Activated naive CD8-positive, alpha-beta T cell treated with anti-CD3 and anti-CD28 coated beads, Interleukin-2, amount 10 ng/mL, durations not matched to agents 7 days and 5 days (primary cell): ENCODE data around the gene SHF. TPM values are rescaled to one million over a fixed set of nuclear protein-coding genes. Genes with fewer than 3 reads are reported as not detected.

Source experiments
- ATAC-seq: fragments of 150-1000 bp; cut with Tn5 transposase; one replicate; pipeline ENCODE4 v1.10.0; 2021; ENCODE audit warnings: low read depth, moderate library complexity
- POLR2A ChIA-PET: fragments of 350-600 bp; sonication (Branson Sonifier 250); formaldehyde crosslinking; loops from one replicate; lab custom pipeline; 2021; ENCODE audit warnings: antibody characterized with exemption; lab: Charles Lee
- DNase-seq: peaks from one replicate; pipeline ENCODE4 v3.0.0; 2021
- H3K27ac Mint-ChIP-seq: one replicate; pipeline ENCODE4 v1.8.0; 2022; ENCODE audit warnings: mild to moderate bottlenecking, mixed read lengths
- H3K27me3 Mint-ChIP-seq: one replicate; pipeline ENCODE4 v1.8.0; 2022; ENCODE audit warnings: mild to moderate bottlenecking, moderate library complexity, mixed read lengths
- H3K36me3 Mint-ChIP-seq: one replicate; pipeline ENCODE4 v1.8.0; 2021; ENCODE audit warnings: mild to moderate bottlenecking, mixed read lengths
- H3K4me1 Mint-ChIP-seq: one replicate; pipeline ENCODE4 v1.8.0; 2021; ENCODE audit warnings: mixed read lengths
- H3K4me3 Mint-ChIP-seq: one replicate; pipeline ENCODE4 v1.8.0; 2022; ENCODE audit warnings: mild to moderate bottlenecking, moderate library complexity, mixed read lengths
- H3K9me3 Mint-ChIP-seq: one replicate; pipeline ENCODE4 v1.8.0; 2021; ENCODE audit warnings: mixed read lengths
- total RNA-seq, 2 experiments: library from RNA; stranded (reverse); gene quantifications; one replicate each; pipeline ENCODE4 v1.2.3, GENCODE V29; 2021

Gene SHF
- total RNA-seq, 2 experiments from 2014 or later, result 2.1 to 2.3 TPM

DNA sequence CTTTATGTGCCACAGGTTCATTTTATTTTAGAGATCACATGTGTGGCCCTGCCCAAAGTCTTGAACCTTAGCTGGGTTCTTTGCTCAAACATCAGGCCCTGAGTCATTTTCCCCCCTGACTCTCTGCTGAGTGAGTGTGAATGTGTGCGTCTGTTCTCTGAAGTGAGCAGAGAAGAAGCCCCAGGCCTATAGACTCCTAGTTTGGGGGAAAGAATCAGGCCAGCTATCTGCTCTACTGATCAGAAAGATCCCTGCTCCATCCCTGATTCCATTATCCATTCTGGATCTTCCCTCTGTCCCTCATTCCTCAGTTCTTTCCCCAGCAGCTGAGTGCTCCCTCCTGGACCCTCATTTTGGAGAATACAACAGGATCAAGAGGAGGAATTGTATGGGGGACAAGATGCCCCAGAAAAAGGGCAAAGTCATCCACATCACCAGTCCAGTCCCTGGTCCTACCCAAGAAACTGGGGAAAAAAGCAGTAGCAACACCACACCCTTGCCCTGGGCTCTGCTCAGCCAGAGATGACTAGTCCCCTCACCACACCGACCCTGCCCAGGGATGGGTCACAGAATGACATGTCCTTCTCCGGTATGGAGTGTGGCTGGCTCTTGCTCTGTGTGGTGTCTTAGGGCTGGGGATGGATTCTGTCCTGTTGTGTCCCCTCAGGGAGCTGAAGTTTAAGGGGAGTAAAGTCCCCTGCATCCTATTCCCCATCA lies 54.8 kb downstream of the SHF start:
- no peak overlapping the region for H3K27ac Mint-ChIP-seq
- POLR2A ChIA-PET, result interaction anchor here (0.6 kb wide), 1 partner anchor 23 kb away, joined by 7 read pairs; no protein-coding TSS in a partner anchor
- peaks cover 10% of the 10 kb centered on the region for H3K4me1 Mint-ChIP-seq
- no peak for ATAC-seq
- no peaks in the 10 kb centered on the region for H3K36me3 Mint-ChIP-seq
- no peaks in the 10 kb centered on the region for H3K9me3 Mint-ChIP-seq
- DNase-seq, result no peak
- no peak overlapping the region for H3K4me3 Mint-ChIP-seq
- peaks cover 56% of the 10 kb centered on the region for H3K27me3 Mint-ChIP-seq

DNA sequence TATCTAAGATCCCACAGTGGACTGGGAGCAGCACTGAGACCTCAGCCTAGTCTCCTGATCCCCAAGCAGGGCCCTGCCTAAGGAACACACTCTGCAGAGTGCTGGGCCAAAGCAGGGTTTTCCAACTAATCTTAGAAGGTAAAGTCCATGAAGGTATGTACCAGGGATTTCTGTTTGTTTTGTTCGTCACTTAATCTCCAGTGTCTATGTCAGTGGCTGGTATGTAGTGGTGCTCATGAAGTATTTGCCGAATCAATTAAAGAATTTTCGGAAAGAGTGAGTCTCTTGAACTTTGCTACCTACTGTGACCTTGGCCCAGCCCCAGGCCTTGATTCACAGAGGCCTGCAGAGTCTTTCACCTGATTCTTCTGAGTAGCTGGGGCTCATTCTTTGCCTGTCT lies 56.3 kb downstream of the SHF start:
- Mint-ChIP-seq H3K27ac (no peak overlapping the region), H3K9me3 (no peaks in the 10 kb centered on the region), H3K36me3 (no peaks in the 10 kb centered on the region), H3K4me3 (no peak overlapping the region), H3K27me3 (peaks cover 60% of the 10 kb centered on the region), H3K4me1 (peaks cover 9% of the 10 kb centered on the region)
- POLR2A ChIA-PET, result no interaction called here
- DNase-seq (no peak), ATAC-seq (no peak)

DNA sequence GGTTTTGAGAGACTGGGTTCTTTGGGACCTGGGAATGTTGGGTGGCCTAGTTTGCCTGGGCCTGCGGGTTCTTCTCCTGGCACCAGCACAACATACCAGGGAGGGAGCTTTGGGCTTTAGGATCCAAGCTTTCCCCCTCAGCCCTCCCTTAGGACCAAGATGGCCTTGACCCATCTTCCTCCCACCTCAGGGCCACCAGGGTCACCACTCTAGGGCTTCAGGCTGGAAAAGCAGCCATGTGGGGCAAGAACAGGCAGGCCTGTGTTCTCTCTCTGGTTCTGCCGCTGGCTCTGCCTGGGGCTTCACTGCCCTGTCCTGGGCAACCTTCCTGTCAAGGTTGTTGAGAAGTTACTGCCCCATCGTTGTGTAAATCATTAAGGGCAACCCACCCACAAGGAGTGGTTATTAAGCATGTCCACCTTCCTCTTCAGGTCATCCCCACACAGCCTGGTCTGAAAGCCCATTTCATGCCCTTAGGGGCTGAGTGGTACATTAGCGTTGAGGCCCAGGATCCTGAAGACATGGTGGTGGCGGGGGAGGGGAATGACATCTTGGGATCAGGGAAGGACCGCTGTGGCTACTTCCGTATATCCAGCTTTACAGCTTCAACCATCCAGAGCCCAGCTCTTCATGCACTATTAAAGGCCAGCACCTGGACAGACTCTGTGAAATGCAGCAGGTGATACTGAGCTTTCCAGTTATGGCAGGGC lies 57.3 kb downstream of the SHF start:
- Mint-ChIP-seq H3K27ac (no peak overlapping the region), H3K4me1 (peaks cover 5% of the 10 kb centered on the region), H3K27me3 (peaks cover 64% of the 10 kb centered on the region), H3K4me3 (no peak overlapping the region), H3K36me3 (no peaks in the 10 kb centered on the region), H3K9me3 (no peaks in the 10 kb centered on the region)
- POLR2A ChIA-PET, result no interaction called here
- DNase-seq, result no peak
- no peak for ATAC-seq

DNA sequence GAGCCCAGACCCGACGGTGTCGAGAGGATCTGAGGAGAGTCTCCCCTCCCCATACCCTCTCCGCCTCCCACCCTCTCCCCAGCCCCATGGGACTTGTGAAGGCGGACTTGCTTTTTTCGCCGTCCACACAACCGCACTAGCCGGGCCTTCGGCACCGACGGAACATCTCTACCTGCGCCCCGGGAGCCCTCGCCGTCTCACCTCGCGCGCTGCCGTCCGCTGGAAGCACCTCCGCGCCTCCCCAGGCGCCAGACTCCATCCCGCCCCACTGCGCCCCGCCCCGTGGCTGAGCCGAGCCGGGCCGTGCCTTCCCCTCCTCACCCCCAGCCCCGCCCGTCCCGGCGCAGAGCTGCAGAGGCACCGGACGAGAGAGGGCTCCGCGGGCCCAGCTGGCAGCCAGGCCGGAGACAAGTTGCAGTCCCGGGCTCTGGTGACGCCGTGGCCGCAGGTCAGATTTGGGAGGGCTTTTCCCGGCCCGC lies 58.1 kb downstream of the SHF start, which contains the start of the genes DUOX1 and DUOXA1:
TSS of gene DUOX1 (plus strand) at position 344 of the 479 bp plus-strand sequence. CDS start 1,973 bp downstream, outside the sequence.
TSS of gene DUOXA1 (minus strand) at position 229 of the 479 bp plus-strand sequence. CDS start 6,865 bp downstream, outside the sequence.
- no peaks in the 10 kb centered on the region for H3K9me3 Mint-ChIP-seq
- POLR2A ChIA-PET, result no interaction called here
- ATAC-seq, result peak; percentile 78
- peaks cover 67% of the 10 kb centered on the region for H3K27me3 Mint-ChIP-seq
- peak; percentile 55 for DNase-seq
- H3K4me3 Mint-ChIP-seq, result peak within 1 kb of the TSS; percentile 2
- H3K27ac Mint-ChIP-seq, result no peak within 1 kb of the TSS
- peaks cover 3% of the 10 kb centered on the region for H3K4me1 Mint-ChIP-seq
- no peaks in the 10 kb centered on the region for H3K36me3 Mint-ChIP-seq

DNA sequence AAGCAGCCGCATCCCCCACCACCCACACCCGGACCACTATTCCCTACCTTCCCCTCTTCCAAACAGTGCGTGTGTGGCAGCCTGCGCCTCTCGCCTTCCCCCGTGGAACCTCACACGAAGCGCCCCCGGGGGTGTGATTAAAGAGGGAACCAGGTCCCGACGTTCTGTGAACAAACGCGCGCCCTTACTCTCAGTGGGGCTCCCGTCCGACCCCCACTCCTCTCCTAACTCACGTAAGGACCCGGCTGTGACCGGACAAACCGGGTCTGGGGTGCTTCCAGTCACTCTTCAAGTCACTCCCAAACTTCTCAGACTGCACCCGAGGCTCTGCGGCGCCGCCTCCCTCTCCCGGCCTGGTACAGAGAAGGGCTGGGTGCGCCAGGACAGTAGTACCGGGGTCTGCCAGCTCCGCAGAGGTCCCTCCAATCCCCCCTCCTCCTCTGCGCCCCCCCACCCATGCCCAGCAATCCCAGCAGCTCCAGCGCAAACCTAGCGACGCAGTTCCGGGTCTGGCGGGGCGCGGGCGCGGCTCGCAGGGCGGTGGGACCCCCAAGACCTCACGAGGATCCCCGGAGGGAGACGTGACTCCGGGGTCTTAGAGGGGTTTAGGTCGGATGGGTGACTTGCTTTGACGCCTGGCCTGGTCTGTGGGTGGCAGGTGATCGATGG lies 58.7 kb downstream of the SHF start:
- DNase-seq (no peak), ATAC-seq (no peak)
- no peaks in the 10 kb centered on the region for H3K9me3 Mint-ChIP-seq
- H3K36me3 Mint-ChIP-seq, result no peaks in the 10 kb centered on the region
- H3K27me3 Mint-ChIP-seq, result peaks cover 64% of the 10 kb centered on the region
- H3K27ac Mint-ChIP-seq, result no peak overlapping the region
- POLR2A ChIA-PET, result interaction anchor here (0.7 kb wide), 1 partner anchor 122 kb away, joined by 3 read pairs; no protein-coding TSS in a partner anchor
- H3K4me3 Mint-ChIP-seq, result peak overlapping the region; percentile 2
- peaks cover 2% of the 10 kb centered on the region for H3K4me1 Mint-ChIP-seq

DNA sequence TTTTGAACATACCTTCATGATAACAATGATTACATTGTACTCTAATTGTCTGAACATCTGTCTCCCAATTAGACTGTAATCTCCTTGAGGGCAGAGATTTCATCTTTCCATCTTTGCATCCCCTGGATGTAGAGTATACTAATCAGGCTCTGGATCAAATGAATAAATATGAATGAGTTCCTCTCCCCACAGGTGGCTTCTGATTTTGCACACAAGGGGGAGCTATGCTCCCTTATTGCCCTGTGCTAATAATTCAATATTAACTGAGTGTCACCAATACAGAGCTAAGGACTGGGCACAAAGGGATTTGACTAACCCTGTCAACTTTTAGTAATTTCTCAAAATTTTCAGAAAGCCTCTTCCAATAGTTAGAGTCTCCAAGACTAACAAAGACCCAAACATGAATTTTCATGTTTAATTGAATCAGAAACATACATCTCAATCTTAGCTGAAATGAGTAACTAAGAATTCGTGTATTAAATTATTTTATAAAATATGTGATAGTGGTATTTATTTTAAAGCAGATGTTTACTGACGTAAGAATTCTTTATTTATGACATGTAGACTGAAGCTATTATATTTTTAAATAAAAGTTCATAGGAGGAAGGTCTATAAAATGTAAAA lies 61.1 kb downstream of the SHF start:
- Mint-ChIP-seq H3K4me1 (peaks cover 2% of the 10 kb centered on the region), H3K36me3 (no peaks in the 10 kb centered on the region), H3K27me3 (peaks cover 59% of the 10 kb centered on the region), H3K9me3 (no peaks in the 10 kb centered on the region), H3K4me3 (no peak overlapping the region), H3K27ac (no peak overlapping the region)
- POLR2A ChIA-PET, result no interaction called here
- DNase-seq (no peak), ATAC-seq (peak; percentile 29)

DNA sequence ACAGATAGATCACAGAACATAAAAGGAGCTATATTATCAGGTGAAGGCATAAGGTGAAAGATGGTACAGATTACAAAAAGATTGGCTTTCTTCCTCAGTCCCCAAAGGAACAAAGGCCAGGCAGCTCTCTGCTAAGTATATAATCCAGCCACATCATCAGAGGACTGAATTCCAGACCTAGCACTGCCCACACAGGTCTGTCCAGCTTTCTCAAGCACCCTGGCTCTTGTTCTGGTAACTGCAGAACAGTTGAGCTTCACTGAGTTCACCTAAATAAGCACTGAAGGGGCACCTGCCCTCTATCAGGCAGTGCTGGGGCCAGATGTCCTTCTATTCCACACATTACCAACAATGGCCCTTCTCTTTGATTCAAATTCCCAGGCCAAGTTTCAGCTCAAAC lies 64.4 kb downstream of the SHF start:
- POLR2A ChIA-PET, result no interaction called here
- no peaks in the 10 kb centered on the region for H3K36me3 Mint-ChIP-seq
- no peaks in the 10 kb centered on the region for H3K4me1 Mint-ChIP-seq
- H3K27me3 Mint-ChIP-seq, result peaks cover 53% of the 10 kb centered on the region
- H3K4me3 Mint-ChIP-seq, result no peak overlapping the region
- no peak for ATAC-seq
- DNase-seq, result no peak
- H3K9me3 Mint-ChIP-seq, result no peaks in the 10 kb centered on the region
- H3K27ac Mint-ChIP-seq, result no peak overlapping the region

DNA sequence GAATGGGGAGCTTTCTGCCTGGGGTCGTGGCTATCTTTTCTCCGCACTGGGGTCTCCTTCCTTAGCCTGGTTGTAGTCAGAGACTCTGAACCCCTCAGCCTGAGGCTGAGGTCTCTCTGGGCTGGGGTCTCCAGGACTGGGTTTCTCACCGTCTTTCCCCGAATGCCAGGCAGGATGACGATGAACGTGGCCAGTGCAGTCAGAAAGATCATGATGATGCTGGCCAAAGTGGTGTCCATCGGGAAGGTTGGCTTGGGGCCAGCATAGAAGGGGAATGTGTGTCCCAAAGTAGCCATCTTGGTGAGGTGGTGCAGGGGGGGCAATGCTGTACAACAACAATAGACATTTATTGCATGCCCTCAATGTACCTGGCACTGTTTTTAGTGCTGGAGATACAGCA lies 65.0 kb downstream of the SHF start:
- H3K27ac Mint-ChIP-seq, result no peak overlapping the region
- no peaks in the 10 kb centered on the region for H3K9me3 Mint-ChIP-seq
- POLR2A ChIA-PET, result no interaction called here
- H3K36me3 Mint-ChIP-seq, result no peaks in the 10 kb centered on the region
- DNase-seq, result no peak
- no peak overlapping the region for H3K4me3 Mint-ChIP-seq
- no peak for ATAC-seq
- H3K4me1 Mint-ChIP-seq, result peaks cover 2% of the 10 kb centered on the region
- H3K27me3 Mint-ChIP-seq, result peaks cover 53% of the 10 kb centered on the region

DNA sequence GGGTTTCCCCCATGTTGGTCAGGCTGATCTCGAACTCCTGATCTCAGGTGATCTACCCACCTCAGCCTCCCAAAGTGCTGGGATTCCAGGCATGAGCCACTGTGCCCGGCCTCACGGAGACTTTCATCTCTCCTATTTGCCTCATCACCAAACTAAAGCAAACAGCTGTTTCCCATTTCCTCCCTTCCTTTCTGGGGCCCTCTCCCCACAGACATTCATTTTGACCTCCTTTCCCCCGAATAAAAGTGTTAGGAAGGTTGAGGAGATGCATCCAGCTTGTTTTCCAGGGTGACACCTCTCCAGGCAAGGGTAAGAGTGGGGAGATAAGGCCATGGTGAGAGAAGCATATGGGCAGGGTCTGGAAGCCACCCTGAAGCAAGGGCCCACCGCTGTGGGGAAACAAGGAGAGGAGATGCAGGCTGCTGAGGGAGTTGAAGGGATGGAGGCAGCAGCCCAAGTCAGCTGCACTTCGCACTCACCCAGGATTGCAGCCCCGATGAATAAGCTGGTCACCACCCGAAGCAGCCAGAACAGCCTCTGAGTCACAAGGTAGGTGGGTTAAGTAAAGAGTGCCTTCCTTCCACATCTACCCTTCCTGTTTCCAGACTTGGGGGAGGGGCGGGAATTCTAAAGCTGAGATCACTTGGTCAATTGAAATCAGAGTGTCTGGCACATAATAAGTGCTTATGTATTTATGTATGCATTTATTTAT lies 65.9 kb downstream of the SHF start:
- no peak for DNase-seq
- Mint-ChIP-seq H3K4me3 (no peak overlapping the region), H3K27me3 (peaks cover 57% of the 10 kb centered on the region), H3K9me3 (no peaks in the 10 kb centered on the region), H3K36me3 (no peaks in the 10 kb centered on the region), H3K27ac (no peak overlapping the region), H3K4me1 (peaks cover 6% of the 10 kb centered on the region)
- POLR2A ChIA-PET, result no interaction called here
- no peak for ATAC-seq

DNA sequence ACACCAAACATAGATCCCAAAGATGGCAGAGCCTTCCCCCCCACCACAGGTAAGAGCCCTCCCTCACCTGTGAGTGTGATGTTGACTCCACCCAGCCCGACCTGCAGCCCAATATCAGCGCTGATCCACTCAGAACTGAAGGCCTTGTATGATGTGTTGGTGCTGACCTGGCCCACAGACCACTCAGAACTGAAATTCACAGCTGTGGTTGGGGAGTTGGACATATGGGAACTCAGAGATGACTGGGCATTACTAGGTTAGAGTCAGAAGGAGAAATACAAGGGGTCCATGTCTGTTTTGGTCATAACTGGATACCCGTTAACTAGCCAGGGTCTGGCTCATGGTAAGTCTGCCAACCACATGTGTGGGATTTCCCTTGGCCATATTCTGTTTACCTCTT lies 66.7 kb downstream of the SHF start:
- no peaks in the 10 kb centered on the region for H3K36me3 Mint-ChIP-seq
- peaks cover 6% of the 10 kb centered on the region for H3K4me1 Mint-ChIP-seq
- no peak overlapping the region for H3K27ac Mint-ChIP-seq
- no peaks in the 10 kb centered on the region for H3K9me3 Mint-ChIP-seq
- DNase-seq, result no peak
- peaks cover 59% of the 10 kb centered on the region for H3K27me3 Mint-ChIP-seq
- H3K4me3 Mint-ChIP-seq, result no peak overlapping the region
- no peak for ATAC-seq
- POLR2A ChIA-PET, result no interaction called here

DNA sequence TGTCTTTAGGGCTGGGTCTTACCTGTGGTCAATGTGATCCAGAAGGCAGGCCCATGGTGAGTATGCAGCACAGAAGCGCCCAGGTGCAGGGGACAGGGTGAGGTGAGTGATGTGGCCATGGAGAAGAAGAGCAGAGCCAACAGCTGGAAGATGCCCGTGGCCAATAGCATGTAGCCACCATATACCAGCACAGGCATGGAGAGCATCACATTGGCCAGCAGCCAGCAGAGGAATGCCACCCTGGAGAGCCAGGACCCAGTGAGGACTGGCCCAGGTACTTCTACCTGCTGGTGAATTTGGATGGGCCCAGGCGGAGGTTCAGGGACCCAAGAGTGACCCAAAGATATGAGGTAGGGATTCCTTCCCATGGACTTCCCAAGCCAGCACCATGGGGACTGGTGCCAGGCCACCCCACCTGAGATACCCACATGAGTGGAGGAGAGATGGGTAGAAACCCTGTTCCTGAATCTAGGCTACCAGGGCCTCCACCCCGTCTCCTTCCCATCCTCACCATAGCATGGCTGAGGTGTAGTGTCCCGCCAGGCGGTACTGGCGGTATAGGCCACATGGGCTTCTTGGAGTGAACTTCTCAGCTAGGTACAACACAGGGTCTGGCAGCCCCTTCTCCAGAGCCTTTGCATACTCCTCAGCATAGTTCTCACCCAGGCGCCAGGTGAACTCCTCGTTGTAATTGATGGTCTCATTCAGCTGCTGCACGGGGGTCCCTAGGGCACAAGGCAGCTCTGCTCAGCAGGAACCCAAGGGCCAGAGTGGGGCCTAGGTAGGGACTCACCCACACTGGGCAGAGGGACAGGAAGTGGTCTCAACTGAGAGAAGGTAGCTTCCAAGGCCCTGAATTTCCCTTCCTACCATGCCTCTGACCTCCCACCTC lies 67.4 kb downstream of the SHF start:
- POLR2A ChIA-PET, result no interaction called here
- Mint-ChIP-seq H3K27ac (no peak overlapping the region), H3K9me3 (no peaks in the 10 kb centered on the region), H3K4me3 (no peak overlapping the region), H3K27me3 (peaks cover 59% of the 10 kb centered on the region), H3K4me1 (peaks cover 6% of the 10 kb centered on the region), H3K36me3 (no peaks in the 10 kb centered on the region)
- ATAC-seq (no peak), DNase-seq (no peak)

DNA sequence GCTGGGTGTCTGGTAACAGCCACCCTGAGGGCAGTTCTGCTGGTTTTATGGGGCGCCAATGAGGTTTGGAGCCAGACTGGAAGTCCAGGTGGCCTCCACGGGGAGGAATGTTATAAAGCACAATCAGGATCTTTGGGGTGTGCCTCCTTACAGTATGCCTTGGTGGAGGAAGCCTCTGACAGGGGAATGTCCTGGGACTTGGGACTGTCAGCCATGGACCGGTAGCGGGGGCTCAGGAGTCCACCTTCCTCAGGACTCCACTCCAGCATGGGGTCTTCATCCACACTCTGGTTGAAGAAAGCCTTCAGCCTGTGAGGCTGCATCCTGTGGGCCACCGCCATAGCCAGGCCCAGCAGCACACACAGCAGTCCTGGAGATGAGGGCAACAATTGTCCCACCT lies 68.8 kb downstream of the SHF start:
- Mint-ChIP-seq H3K27me3 (peaks cover 63% of the 10 kb centered on the region), H3K36me3 (no peaks in the 10 kb centered on the region), H3K4me1 (peaks cover 10% of the 10 kb centered on the region), H3K4me3 (no peak overlapping the region), H3K27ac (no peak overlapping the region), H3K9me3 (no peaks in the 10 kb centered on the region)
- DNase-seq (no peak), ATAC-seq (no peak)
- POLR2A ChIA-PET, result no interaction called here
